Keratinocyte (primary cell): ENCODE results near the gene NOTCH4.

Experiments
- EZH2 ChIP-seq: IDR thresholded peaks from one replicate; pipeline ENCODE4 v1.6.1; 2012; ENCODE audit warnings: inconsistent platforms, mild to moderate bottlenecking, low read length, moderate library complexity
- TF ChIP-seq, protein P1 (sequence below), 3 experiments: IDR thresholded peaks in 1 of 3; conservative IDR thresholded peaks in 1 of 3; optimal IDR thresholded peaks in 1 of 3; 2 replicates in 2 of 3; 3 replicates in 1 of 3; pipeline versions ENCODE3 to v1.5.1; 2011; ENCODE audit warnings: low read length in 3 of 3, mild to moderate bottlenecking in 3 of 3, moderate library complexity in 2 of 3, control low read depth in 1 of 3, inconsistent platforms in 1 of 3; ENCODE audit not compliant: insufficient read depth in 2 of 3; ENCODE audit errors: extremely low read depth in 1 of 3

DNA sequence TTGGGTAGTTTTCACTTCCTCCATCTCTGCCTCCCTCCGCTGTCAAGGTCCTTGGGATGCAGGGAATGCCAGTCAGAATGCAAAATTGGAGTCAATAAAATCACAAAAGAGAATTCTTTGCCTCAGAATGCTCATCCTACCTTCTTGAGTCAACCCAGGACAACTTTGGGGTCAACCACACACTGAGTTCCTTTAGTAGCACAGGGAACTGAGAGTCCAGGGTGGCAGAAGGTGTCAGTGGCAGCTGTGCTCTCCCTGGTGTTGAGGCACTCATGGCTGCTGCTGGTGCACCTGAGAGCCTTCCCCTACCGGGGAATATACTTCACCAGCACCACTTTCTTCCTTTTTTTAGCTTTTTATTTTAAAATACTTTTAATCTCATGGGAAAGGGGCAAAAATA lies 829 bp upstream of the NOTCH4 start:
- TF ChIP-seq, protein P1, sequence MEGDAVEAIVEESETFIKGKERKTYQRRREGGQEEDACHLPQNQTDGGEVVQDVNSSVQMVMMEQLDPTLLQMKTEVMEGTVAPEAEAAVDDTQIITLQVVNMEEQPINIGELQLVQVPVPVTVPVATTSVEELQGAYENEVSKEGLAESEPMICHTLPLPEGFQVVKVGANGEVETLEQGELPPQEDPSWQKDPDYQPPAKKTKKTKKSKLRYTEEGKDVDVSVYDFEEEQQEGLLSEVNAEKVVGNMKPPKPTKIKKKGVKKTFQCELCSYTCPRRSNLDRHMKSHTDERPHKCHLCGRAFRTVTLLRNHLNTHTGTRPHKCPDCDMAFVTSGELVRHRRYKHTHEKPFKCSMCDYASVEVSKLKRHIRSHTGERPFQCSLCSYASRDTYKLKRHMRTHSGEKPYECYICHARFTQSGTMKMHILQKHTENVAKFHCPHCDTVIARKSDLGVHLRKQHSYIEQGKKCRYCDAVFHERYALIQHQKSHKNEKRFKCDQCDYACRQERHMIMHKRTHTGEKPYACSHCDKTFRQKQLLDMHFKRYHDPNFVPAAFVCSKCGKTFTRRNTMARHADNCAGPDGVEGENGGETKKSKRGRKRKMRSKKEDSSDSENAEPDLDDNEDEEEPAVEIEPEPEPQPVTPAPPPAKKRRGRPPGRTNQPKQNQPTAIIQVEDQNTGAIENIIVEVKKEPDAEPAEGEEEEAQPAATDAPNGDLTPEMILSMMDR (optimal IDR thresholded peaks at IDR 0.05 in 1 of 3, IDR thresholded peaks at IDR 0.05 in 1 of 3, conservative IDR thresholded peaks at IDR 0.05 in 1 of 3; ENCODE audit: extremely low read depth in 1 of 3, insufficient read depth in 2 of 3, low read length in 3 of 3) = no peak
- TF ChIP-seq EZH2 = no peak
